DND-41 (cell line): ENCODE measurements around the gene SPACA5.
A peak's percentile ranks its signal among the peaks of the same experiment; 100 is the strongest.
"Not testable (repeated sequence)": the region's sequence is repeated elsewhere in the genome, so short reads cannot be mapped to it uniquely, and the experiment has no call there.

Source experiments
- ATAC-seq: fragments of 200-7000 bp; cut with Tn5 transposase; 3 replicates; pipeline ENCODE4 v1.9.1; 2021; ENCODE audit warnings: low read depth; ENCODE audit not compliant: insufficient read depth
- DNase-seq: peaks from one replicate; pipeline ENCODE4 v3.0.0-alpha.2; 2020
- H2AFZ ChIP-seq: 2 replicates; pipeline ENCODE4 v1.6.0; 2012; ENCODE audit warnings: low read depth, low read length
- H3K27ac ChIP-seq: 2 replicates; pipeline ENCODE4 v1.5.1; 2012; ENCODE audit warnings: low read length, inconsistent platforms
- H3K27me3 ChIP-seq: fragments of 200-600 bp; sonication (generic); 2 replicates; pipeline ENCODE4 v1.6.0; 2012; ENCODE audit warnings: low read length, mild to moderate bottlenecking, inconsistent platforms; ENCODE audit not compliant: insufficient read depth, poor library complexity
- H3K36me3 ChIP-seq: 2 replicates; pipeline ENCODE4 v1.5.1; 2012; ENCODE audit warnings: low read length, inconsistent platforms; ENCODE audit not compliant: insufficient read depth
- H3K4me1 ChIP-seq: 2 replicates; pipeline ENCODE4 v1.5.1; 2012; ENCODE audit warnings: mild to moderate bottlenecking, low read length; ENCODE audit not compliant: insufficient read depth
- H3K4me2 ChIP-seq: 2 replicates; pipeline ENCODE4 v1.6.0; 2012; ENCODE audit warnings: mild to moderate bottlenecking, moderate library complexity, low read length, inconsistent platforms; ENCODE audit not compliant: insufficient read depth
- H3K4me3 ChIP-seq, 2 experiments: fragments of 200-600 bp in 1 of 2; shearing (Covaris generic) in 1 of 2; 2 replicates each; pipeline ENCODE4 v1.5.1; 2012 to 2016; ENCODE audit warnings: inconsistent platforms in 2 of 2, low read length in 2 of 2, mild to moderate bottlenecking in 2 of 2, low read depth in 1 of 2, moderate library complexity in 1 of 2
- H3K79me2 ChIP-seq: 2 replicates; pipeline ENCODE4 v1.6.0; 2012; ENCODE audit warnings: low read length, inconsistent platforms; ENCODE audit not compliant: insufficient read depth
- H3K9ac ChIP-seq: 2 replicates; pipeline ENCODE4 v1.6.0; 2012; ENCODE audit warnings: low read depth, mild to moderate bottlenecking, inconsistent platforms, low read length, moderate library complexity
- H3K9me3 ChIP-seq: 2 replicates; pipeline ENCODE4 v1.5.1; 2012; ENCODE audit warnings: low read length, moderate library complexity, mild to moderate bottlenecking, inconsistent platforms; ENCODE audit not compliant: insufficient read depth, severe bottlenecking
- H4K20me1 ChIP-seq: 2 replicates; pipeline ENCODE4 v1.6.0; 2012; ENCODE audit warnings: low read length; ENCODE audit not compliant: insufficient read depth
- CTCF ChIP-seq: IDR thresholded peaks from 2 replicates; pipeline ENCODE4 v1.5.1; 2012; ENCODE audit warnings: borderline replicate concordance, low read length, moderate library complexity, mild to moderate bottlenecking; ENCODE audit not compliant: poor library complexity, severe bottlenecking; ENCODE audit errors: extremely low read depth
- EZH2 ChIP-seq: IDR thresholded peaks from 3 replicates; pipeline ENCODE4 v1.6.1; 2012; ENCODE audit warnings: borderline replicate concordance, low read depth, mild to moderate bottlenecking, moderate library complexity, low read length, inconsistent platforms; ENCODE audit not compliant: severe bottlenecking

Gene SPACA5

DNA sequence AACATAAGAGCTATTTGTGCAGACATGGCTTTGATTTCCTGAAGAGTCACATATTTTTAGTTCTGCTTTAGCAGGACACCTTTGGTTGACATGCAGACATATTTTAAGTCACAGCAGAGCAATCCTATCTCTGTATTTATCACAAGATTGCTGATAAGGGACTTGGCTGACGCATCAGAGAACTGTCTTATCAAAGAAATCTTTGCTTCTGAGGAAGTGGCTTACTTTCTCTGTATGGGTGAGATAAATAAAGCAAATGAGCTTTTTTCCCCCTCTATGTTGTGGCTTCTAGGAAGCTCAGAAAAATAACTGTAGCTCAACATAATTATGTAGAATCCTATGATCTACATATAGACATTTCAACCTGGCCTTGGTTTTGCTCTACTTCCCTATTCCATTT, 13.1 kb downstream of the SPACA5 start:
- not testable (repeated sequence) for H3K9ac ChIP-seq, H3K27me3 ChIP-seq, DNase-seq, H2AFZ ChIP-seq, H4K20me1 ChIP-seq, H3K27ac ChIP-seq, H3K4me2 ChIP-seq, H3K79me2 ChIP-seq, H3K4me3 ChIP-seq, H3K36me3 ChIP-seq, H3K9me3 ChIP-seq
- peaks cover 15% of the 10 kb centered on the region for H3K4me1 ChIP-seq
- ATAC-seq: peak; percentile 80

- H2AFZ ChIP-seq, H3K79me2 ChIP-seq, H3K36me3 ChIP-seq, H3K27ac ChIP-seq, H3K27me3 ChIP-seq, H3K9me3 ChIP-seq, H3K9ac ChIP-seq, ATAC-seq, H4K20me1 ChIP-seq, DNase-seq: not testable (repeated sequence)
- peaks cover 15% of the 10 kb centered on the region for H3K4me1 ChIP-seq
- peak overlapping the region in 1 of 2 experiments; percentile 58; a peak in 1 of 4 replicates for H3K4me3 ChIP-seq
- H3K4me2 ChIP-seq: peak overlapping the region; percentile 57
These were observed 13.7 kb downstream of the SPACA5 start for GRCh38 chrX:48020472-48020871.

GRCh38 chrX:48021026-48021900, 14.5 kb downstream of the SPACA5 start:
- no peaks in the 10 kb centered on the region for H3K27me3 ChIP-seq
- H4K20me1 ChIP-seq: no peaks in the 10 kb centered on the region
- H3K4me2 ChIP-seq: peak overlapping the region; percentile 57
- peak overlapping the region; percentile 88 for H2AFZ ChIP-seq
- H3K4me3 ChIP-seq: peak overlapping the region; percentile 18 to 58; a peak in 3 of 4 replicates
- DNase-seq (peak; percentile 77), ATAC-seq (peak; percentile 68)
- H3K9ac ChIP-seq: peak overlapping the region; percentile 54
- H3K79me2 ChIP-seq: no peaks in the 10 kb centered on the region
- H3K36me3 ChIP-seq: no peaks in the 10 kb centered on the region
- TF ChIP-seq EZH2: no peak
- no peak for TF ChIP-seq CTCF
- H3K9me3 ChIP-seq: no peaks in the 10 kb centered on the region
- H3K4me1 ChIP-seq: peaks cover 15% of the 10 kb centered on the region
- peak overlapping the region; percentile 82 for H3K27ac ChIP-seq

- Histone ChIP-seq H3K4me2 (peak overlapping the region; percentile 57; the same call in 1 of the 2 replicates), H3K4me1 (peaks cover 18% of the 10 kb centered on the region), H3K79me2 (no peaks in the 10 kb centered on the region), H4K20me1 (no peaks in the 10 kb centered on the region), H2AFZ (no peak overlapping the region), H3K4me3 (0 out of 4 replicates have a peak overlapping the region, but pooled peaks of 1 of the 2 experiments have one; percentile 58), H3K27me3 (no peaks in the 10 kb centered on the region), H3K27ac (no peak overlapping the region), H3K36me3 (no peaks in the 10 kb centered on the region), H3K9me3 (no peaks in the 10 kb centered on the region), H3K9ac (no peak overlapping the region)
- no peak for ATAC-seq
- no peak for DNase-seq
- no peak for TF ChIP-seq CTCF
- no peak for TF ChIP-seq EZH2
These were observed 15.3 kb downstream of the SPACA5 start for GRCh38 chrX:48022100-48022499.
